ENCODE data around the gene BEGAIN. TPM values are rescaled to one million over a fixed set of nuclear protein-coding genes. Genes with fewer than 3 reads are reported as not detected.

Gene BEGAIN
- total and polyA plus RNA-seq, 2 donors (not counting 1 experiment from before 2014, with no cell fraction given), result under 0.01 to 0.17 TPM

DNA sequence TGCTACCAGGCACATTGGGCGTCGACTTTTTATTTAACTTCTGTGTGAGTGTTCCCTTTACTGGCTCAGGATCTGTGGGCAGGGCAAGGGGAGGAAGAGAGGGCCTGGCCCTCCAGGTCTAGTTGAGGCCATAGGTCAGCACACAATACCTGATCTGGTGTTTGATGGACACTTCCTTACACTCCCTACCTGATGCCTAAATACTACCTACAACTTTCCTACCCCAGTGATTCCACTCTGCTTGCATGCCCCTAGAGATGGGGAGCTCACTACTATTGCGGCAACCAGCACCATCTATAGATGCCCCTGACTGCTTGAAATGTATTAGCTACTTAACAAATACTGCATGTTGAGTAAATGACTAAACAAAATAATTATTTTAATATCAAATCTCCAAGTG, 20.8 kb upstream of the BEGAIN start:
- H3K4me1 ChIP-seq (ENCODE audit: control insufficient read depth, extremely low read depth, insufficient read depth, low read length), result no peaks in the 10 kb centered on the region
- H4K20me1 ChIP-seq (ENCODE audit: control insufficient read depth, extremely low read depth, insufficient read depth, low read length), result no peaks in the 10 kb centered on the region
- no peaks in the 10 kb centered on the region for H3K27me3 ChIP-seq (ENCODE audit: control insufficient read depth, insufficient read depth, low read length)
- H3K4me2 ChIP-seq (ENCODE audit: extremely low read depth, insufficient read depth, low read length), result no peak overlapping the region
- no peak overlapping the region for H3K27ac ChIP-seq (ENCODE audit: insufficient read depth, low read length)
- no peak overlapping the region for H3K9ac ChIP-seq (ENCODE audit: insufficient read depth, low read length)
- H3K4me3 ChIP-seq (replicated peaks in 1 of 4; ENCODE audit: control extremely low read depth in 1 of 4, insufficient read depth in 1 of 4, low read depth in 3 of 4, low read length in 4 of 4), result no peak overlapping the region
- TF ChIP-seq, protein P1, sequence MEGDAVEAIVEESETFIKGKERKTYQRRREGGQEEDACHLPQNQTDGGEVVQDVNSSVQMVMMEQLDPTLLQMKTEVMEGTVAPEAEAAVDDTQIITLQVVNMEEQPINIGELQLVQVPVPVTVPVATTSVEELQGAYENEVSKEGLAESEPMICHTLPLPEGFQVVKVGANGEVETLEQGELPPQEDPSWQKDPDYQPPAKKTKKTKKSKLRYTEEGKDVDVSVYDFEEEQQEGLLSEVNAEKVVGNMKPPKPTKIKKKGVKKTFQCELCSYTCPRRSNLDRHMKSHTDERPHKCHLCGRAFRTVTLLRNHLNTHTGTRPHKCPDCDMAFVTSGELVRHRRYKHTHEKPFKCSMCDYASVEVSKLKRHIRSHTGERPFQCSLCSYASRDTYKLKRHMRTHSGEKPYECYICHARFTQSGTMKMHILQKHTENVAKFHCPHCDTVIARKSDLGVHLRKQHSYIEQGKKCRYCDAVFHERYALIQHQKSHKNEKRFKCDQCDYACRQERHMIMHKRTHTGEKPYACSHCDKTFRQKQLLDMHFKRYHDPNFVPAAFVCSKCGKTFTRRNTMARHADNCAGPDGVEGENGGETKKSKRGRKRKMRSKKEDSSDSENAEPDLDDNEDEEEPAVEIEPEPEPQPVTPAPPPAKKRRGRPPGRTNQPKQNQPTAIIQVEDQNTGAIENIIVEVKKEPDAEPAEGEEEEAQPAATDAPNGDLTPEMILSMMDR (conservative IDR thresholded peaks at IDR 0.05 in 1 of 2, IDR thresholded peaks at IDR 0.05 in 1 of 2; ENCODE audit: low read depth in 1 of 2, low read length in 2 of 2), result no peak
- no peak for TF ChIP-seq EZH2 (IDR thresholded peaks at IDR 0.05; ENCODE audit: low read length, missing control alignments)
- no peak overlapping the region for H2AFZ ChIP-seq (ENCODE audit: low read length)
- no peaks in the 10 kb centered on the region for H3K36me3 ChIP-seq (ENCODE audit: control insufficient read depth, insufficient read depth, low read length)
- H3K79me2 ChIP-seq (ENCODE audit: control insufficient read depth, insufficient read depth, low read length), result no peaks in the 10 kb centered on the region
- no peaks in the 10 kb centered on the region for H3K9me3 ChIP-seq (ENCODE audit: control insufficient read depth, insufficient read depth, low read depth, low read length)
- no peak for DNase-seq (ENCODE audit: low read depth in 2 of 2)

DNA sequence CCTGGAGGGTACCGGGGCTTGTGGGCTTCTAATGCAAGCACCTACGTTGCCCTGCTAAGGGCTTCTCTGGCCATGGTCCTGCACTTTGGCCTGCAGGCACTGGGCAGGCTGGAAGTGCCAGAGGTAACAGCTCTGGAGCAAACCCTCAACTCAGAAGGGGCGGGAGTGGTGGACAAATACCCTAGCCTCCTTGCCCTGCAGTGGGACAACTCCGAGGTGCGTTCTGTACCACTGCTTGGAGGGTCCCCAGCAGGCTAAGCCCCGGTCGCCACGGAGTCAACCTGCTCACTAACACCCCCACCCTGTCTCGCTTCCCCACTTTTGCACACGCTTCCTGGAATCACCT, 20.4 kb upstream of the BEGAIN start:
- Histone ChIP-seq H3K27me3 (ENCODE audit: control insufficient read depth, insufficient read depth, low read length) (no peaks in the 10 kb centered on the region), H2AFZ (ENCODE audit: low read length) (no peak overlapping the region), H3K36me3 (ENCODE audit: control insufficient read depth, insufficient read depth, low read length) (no peaks in the 10 kb centered on the region), H3K9me3 (ENCODE audit: control insufficient read depth, insufficient read depth, low read depth, low read length) (no peaks in the 10 kb centered on the region), H3K79me2 (ENCODE audit: control insufficient read depth, insufficient read depth, low read length) (no peaks in the 10 kb centered on the region), H3K9ac (ENCODE audit: insufficient read depth, low read length) (no peak overlapping the region), H3K27ac (ENCODE audit: insufficient read depth, low read length) (no peak overlapping the region), H3K4me1 (ENCODE audit: control insufficient read depth, extremely low read depth, insufficient read depth, low read length) (no peaks in the 10 kb centered on the region), H3K4me3 (replicated peaks in 1 of 4; ENCODE audit: control extremely low read depth in 1 of 4, insufficient read depth in 1 of 4, low read depth in 3 of 4, low read length in 4 of 4) (no peak overlapping the region), H4K20me1 (ENCODE audit: control insufficient read depth, extremely low read depth, insufficient read depth, low read length) (no peaks in the 10 kb centered on the region), H3K4me2 (ENCODE audit: extremely low read depth, insufficient read depth, low read length) (no peak overlapping the region)
- TF ChIP-seq, protein P1 (conservative IDR thresholded peaks at IDR 0.05 in 1 of 2, IDR thresholded peaks at IDR 0.05 in 1 of 2; ENCODE audit: low read depth in 1 of 2, low read length in 2 of 2), result no peak
- no peak for TF ChIP-seq EZH2 (IDR thresholded peaks at IDR 0.05; ENCODE audit: low read length, missing control alignments)
- no peak for DNase-seq (ENCODE audit: low read depth in 2 of 2)

DNA sequence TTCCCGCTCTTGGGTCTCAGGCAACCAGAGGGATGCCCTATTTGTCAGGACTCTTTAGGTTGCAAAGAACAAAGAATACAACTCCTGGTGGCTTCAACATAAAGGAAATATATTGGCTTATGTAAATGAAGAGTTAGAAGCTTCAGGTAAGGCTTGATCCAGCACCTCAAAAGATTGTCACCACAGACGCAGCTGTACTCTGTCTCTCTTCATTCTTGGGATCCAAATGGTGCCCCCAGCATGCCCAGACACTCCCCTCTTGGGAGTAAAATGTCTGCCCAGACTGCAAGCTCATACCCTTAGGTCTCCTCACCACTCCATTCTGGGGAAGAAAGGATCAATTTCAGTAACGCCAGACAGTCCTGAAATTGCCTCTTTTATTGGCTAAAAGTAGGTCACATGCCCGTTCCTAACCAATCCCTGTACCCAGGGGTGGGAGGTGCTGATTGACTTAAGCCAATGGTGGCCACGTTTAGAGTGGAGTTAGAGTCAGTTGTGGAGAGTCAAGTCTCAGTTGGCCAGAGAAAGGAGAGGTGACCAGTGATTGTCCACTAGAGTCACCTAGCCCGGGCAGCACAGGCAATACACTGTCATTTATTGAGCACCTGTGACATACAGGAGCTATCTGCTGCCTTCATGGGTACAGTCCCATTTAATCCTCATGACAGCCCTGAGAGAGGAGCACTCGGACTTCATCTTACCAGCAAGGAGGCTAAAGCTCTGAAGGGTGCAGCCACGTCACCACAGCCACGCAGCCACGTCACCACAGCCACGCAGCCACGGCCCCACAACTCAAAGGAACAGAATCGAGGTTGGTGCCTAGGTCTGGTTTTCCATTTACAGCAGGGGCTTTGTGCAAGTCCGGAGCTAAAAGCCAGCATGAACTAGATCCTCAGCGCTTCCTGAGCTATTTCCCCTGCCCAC, 19.7 kb upstream of the BEGAIN start:
- Histone ChIP-seq H3K9ac (ENCODE audit: insufficient read depth, low read length) (no peak overlapping the region), H3K27ac (ENCODE audit: insufficient read depth, low read length) (no peak overlapping the region), H3K79me2 (ENCODE audit: control insufficient read depth, insufficient read depth, low read length) (no peaks in the 10 kb centered on the region), H3K27me3 (ENCODE audit: control insufficient read depth, insufficient read depth, low read length) (no peaks in the 10 kb centered on the region), H2AFZ (ENCODE audit: low read length) (no peak overlapping the region), H3K4me1 (ENCODE audit: control insufficient read depth, extremely low read depth, insufficient read depth, low read length) (no peaks in the 10 kb centered on the region), H4K20me1 (ENCODE audit: control insufficient read depth, extremely low read depth, insufficient read depth, low read length) (no peaks in the 10 kb centered on the region), H3K4me2 (ENCODE audit: extremely low read depth, insufficient read depth, low read length) (no peak overlapping the region), H3K9me3 (ENCODE audit: control insufficient read depth, insufficient read depth, low read depth, low read length) (no peaks in the 10 kb centered on the region), H3K4me3 (replicated peaks in 1 of 4; ENCODE audit: control extremely low read depth in 1 of 4, insufficient read depth in 1 of 4, low read depth in 3 of 4, low read length in 4 of 4) (no peak overlapping the region), H3K36me3 (ENCODE audit: control insufficient read depth, insufficient read depth, low read length) (no peaks in the 10 kb centered on the region)
- TF ChIP-seq, protein P1 (conservative IDR thresholded peaks at IDR 0.05 in 1 of 2, IDR thresholded peaks at IDR 0.05 in 1 of 2; ENCODE audit: low read depth in 1 of 2, low read length in 2 of 2), result no peak
- TF ChIP-seq EZH2 (IDR thresholded peaks at IDR 0.05; ENCODE audit: low read length, missing control alignments), result no peak
- no peak for DNase-seq (ENCODE audit: low read depth in 2 of 2)
